Activated naive CD4-positive, alpha-beta T cell treated with anti-CD3 and anti-CD28 coated beads for 36 hours (primary cell): Measurements from ENCODE around the gene NCOA7. TPM values are rescaled to one million over a fixed set of nuclear protein-coding genes. Genes with fewer than 3 reads are reported as not detected.

Source experiments
- CTCF ChIA-PET: fragments of 350-600 bp; sonication (Branson Sonifier 250); formaldehyde crosslinking; loops from one replicate; lab custom pipeline; 2021; ENCODE audit warnings: antibody characterized with exemption; lab: Charles Lee
- DNase-seq: peaks from one replicate; pipeline ENCODE4 v3.0.0-alpha.2; 2020
- H3K27ac Mint-ChIP-seq: one replicate; pipeline ENCODE4 v1.8.0; 2021; ENCODE audit warnings: mild to moderate bottlenecking, mixed read lengths
- H3K27me3 Mint-ChIP-seq: one replicate; pipeline ENCODE4 v1.8.0; 2021; ENCODE audit warnings: low read depth, mixed read lengths
- H3K36me3 Mint-ChIP-seq: one replicate; pipeline ENCODE4 v1.8.0; 2021; ENCODE audit warnings: low read depth, mixed read lengths
- H3K4me1 Mint-ChIP-seq: one replicate; pipeline ENCODE4 v1.8.0; 2021; ENCODE audit warnings: low read depth, mixed read lengths
- H3K4me3 Mint-ChIP-seq: one replicate; pipeline ENCODE4 v1.8.0; 2021; ENCODE audit warnings: mild to moderate bottlenecking, moderate library complexity, mixed read lengths
- H3K9me3 Mint-ChIP-seq: one replicate; pipeline ENCODE4 v1.8.0; 2021; ENCODE audit warnings: mixed read lengths
- intact Hi-C: fragments of 100-400 bp; cut with micrococcal nuclease; formaldehyde crosslinking; loops from one replicate; pipeline ENCODE4 v1.15.1; 2023
- total RNA-seq, 2 experiments: library from RNA; stranded (reverse); gene quantifications; one replicate each; pipeline ENCODE4 v1.2.3, GENCODE V29; 2021

Gene NCOA7
- total RNA-seq, 2 experiments from 2014 or later, result 39.2 to 43.1 TPM

DNA sequence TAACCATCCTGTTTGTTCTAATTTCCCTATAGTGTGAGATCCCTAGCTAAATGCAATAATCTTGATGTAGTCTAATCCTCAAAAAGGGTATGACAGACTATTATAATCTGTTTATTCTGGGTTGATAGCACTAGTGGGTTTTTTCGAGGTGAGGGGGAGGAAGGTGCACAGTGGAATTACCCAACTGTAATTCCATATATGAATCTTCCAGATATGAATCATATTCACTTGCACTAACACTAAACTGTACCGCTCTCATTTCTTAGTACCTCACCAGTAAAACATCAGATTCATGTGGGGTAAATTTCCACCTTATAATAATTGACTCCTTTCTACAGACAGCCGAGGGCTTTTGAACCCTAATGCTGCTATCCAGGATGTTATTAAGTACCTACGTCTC is 16.5 kb downstream of the NCOA7 start:
- peaks cover 22% of the 10 kb centered on the region for H3K36me3 Mint-ChIP-seq
- no peaks in the 10 kb centered on the region for H3K27me3 Mint-ChIP-seq
- H3K4me1 Mint-ChIP-seq, result peaks cover 73% of the 10 kb centered on the region
- intact Hi-C loops, result loop anchor here (1.0 to 10.0 kb wide), 6 partner anchors 13 to 1678 kb away; partner anchors contain the start of gene HINT3
- H3K9me3 Mint-ChIP-seq, result no peaks in the 10 kb centered on the region
- H3K27ac Mint-ChIP-seq, result no peak overlapping the region
- peak; percentile 48 for DNase-seq
- CTCF ChIA-PET, result interaction anchor here (1.1 to 2.6 kb wide), 5 partner anchors 8 to 149 kb away, joined by 3 to 23 read pairs (median 5); partner anchors contain the start of genes HINT3 and NCOA7
- H3K4me3 Mint-ChIP-seq, result no peak overlapping the region

DNA sequence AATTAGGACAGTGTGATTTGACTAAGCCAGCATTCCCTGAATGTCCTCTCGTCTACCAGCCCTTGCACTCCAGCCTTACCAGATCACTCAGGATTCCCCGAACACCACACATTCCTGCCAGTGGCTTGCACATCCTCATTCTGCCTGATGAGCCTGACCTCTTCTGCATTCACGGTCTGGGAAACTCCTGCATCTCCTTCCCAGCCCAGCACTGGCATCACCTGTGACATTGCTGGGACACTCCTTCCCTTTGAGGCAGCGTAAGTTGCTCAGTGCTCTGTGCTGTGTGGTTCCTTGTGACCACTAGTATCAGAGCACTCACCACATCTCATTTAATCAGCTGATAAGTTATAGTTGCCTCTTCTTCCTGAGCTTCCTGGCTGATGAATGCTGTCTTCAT is 17.3 kb downstream of the NCOA7 start:
- peaks cover 73% of the 10 kb centered on the region for H3K4me1 Mint-ChIP-seq
- peaks cover 19% of the 10 kb centered on the region for H3K36me3 Mint-ChIP-seq
- H3K4me3 Mint-ChIP-seq, result no peak overlapping the region
- no peak for DNase-seq
- no peak overlapping the region for H3K27ac Mint-ChIP-seq
- H3K27me3 Mint-ChIP-seq, result no peaks in the 10 kb centered on the region
- CTCF ChIA-PET, result interaction anchor here (2.0 to 2.6 kb wide), 3 partner anchors 17 to 148 kb away, joined by 5 to 23 read pairs (median 8); partner anchors contain the start of genes HINT3 and NCOA7
- H3K9me3 Mint-ChIP-seq, result no peaks in the 10 kb centered on the region
- intact Hi-C loops, result loop anchor here (10.0 kb wide), 2 partner anchors 1617 to 1677 kb away; no protein-coding TSS in a partner anchor

DNA sequence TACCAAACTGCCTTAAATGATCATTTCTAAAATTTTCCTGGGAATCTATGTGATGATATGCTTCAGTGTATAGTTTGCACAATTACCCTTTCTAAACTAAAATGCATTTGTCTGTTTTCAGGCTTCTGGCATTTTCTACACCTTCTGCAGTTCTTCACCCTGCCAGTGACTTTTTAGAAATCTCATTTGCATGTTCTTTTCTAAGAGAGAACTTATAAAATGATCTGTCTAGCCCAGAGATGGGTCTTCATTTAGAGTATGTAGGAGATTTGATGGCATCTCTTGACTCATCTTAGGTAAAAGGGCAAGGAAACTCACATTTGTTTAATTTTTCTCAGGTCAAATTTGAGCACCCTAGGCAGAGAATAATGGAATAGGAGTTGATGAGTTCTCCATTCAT is 17.8 kb downstream of the NCOA7 start:
- intact Hi-C loops, result loop anchor here (10.0 kb wide), 2 partner anchors 1616 to 1676 kb away; no protein-coding TSS in a partner anchor
- Mint-ChIP-seq H3K4me1 (peaks cover 70% of the 10 kb centered on the region), H3K9me3 (no peaks in the 10 kb centered on the region), H3K4me3 (no peak overlapping the region), H3K27ac (no peak overlapping the region), H3K27me3 (no peaks in the 10 kb centered on the region), H3K36me3 (peaks cover 17% of the 10 kb centered on the region)
- DNase-seq, result no peak
- CTCF ChIA-PET, result interaction anchor here (2.0 to 2.6 kb wide), 3 partner anchors 18 to 147 kb away, joined by 5 to 23 read pairs (median 8); partner anchors contain the start of genes HINT3 and NCOA7

DNA sequence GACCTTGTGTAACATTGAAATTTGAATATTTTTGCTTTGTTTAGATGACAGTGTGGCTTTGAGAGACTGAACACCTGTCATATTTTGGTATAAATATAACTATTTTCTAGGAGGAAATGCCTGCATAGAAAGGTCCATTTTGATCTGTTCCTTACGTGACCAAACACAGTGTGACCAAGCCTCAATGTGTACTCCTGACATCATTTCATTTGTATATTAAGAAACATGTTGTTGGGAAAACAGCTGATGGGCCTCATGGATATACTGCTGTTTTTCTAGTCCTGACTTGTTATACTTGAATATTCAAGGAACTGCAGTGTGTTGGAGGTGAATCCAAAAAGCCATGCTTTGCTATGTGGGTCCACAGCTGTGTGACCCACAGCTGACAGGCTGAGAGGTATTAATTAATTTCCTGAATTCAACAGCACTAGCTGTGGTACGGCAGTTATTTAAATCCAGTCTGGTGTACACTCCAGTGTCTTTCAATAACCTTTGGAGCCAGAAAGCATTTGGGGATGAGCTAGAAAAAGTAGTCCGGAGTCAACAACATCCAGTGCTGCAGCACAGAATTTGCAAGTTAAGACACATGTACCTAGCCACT is 18.9 kb downstream of the NCOA7 start:
- intact Hi-C loops, result loop anchor here (10.0 kb wide), 2 partner anchors 1615 to 1675 kb away; no protein-coding TSS in a partner anchor
- DNase-seq, result no peak
- H3K4me1 Mint-ChIP-seq, result peaks cover 65% of the 10 kb centered on the region
- no peak overlapping the region for H3K4me3 Mint-ChIP-seq
- H3K36me3 Mint-ChIP-seq, result peaks cover 17% of the 10 kb centered on the region
- H3K27me3 Mint-ChIP-seq, result no peaks in the 10 kb centered on the region
- CTCF ChIA-PET, result interaction anchor here (0.7 to 0.9 kb wide), 2 partner anchors 12 to 18 kb away, joined by 3 read pairs; no protein-coding TSS in a partner anchor
- no peaks in the 10 kb centered on the region for H3K9me3 Mint-ChIP-seq
- H3K27ac Mint-ChIP-seq, result no peak overlapping the region

DNA sequence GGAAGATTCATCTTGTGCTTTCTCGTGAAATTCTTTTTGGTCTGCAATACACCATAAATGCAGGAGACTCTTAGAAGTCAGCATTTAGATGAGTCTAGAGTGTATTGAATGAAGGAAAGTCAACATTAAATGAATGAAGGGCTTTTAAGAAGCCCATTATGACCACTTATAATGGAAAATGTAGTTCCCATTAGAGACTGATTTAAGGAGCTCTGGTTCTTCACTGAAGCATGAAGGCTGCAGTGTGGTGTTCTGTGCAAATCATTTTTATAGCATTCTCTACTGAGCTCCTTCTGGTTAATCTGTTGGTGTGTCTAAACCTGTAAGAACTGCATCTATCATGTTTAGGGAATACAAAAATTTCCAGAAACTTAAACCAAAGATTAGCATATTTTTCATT is 19.7 kb downstream of the NCOA7 start:
- peaks cover 66% of the 10 kb centered on the region for H3K4me1 Mint-ChIP-seq
- intact Hi-C loops, result no loop called here
- H3K4me3 Mint-ChIP-seq, result no peak overlapping the region
- no peak for DNase-seq
- H3K27ac Mint-ChIP-seq, result no peak overlapping the region
- CTCF ChIA-PET, result interaction anchor here (0.6 to 1.4 kb wide), 4 partner anchors 9 to 20 kb away, joined by 3 read pairs; partner anchors contain the start of gene NCOA7
- H3K27me3 Mint-ChIP-seq, result no peaks in the 10 kb centered on the region
- no peaks in the 10 kb centered on the region for H3K9me3 Mint-ChIP-seq
- peaks cover 21% of the 10 kb centered on the region for H3K36me3 Mint-ChIP-seq

DNA sequence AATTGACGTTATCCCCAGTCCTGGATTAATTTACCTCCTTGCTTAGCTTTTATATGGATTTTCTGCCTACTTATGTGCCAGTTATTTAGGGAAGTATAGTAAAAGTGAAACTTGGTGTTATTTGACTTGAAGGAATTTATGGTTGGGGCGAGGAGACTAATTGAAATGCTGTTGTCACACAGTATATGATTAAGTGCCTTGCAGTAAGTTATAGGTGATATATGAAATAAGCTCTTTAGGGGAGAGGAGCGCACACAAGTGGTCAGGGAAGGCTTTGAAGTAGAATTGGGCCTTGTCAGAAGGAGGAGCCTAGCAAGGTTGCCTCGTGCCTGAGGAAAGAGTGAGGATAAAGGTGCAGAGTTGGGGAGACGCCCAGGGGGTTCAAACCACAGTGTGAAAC is 20.5 kb downstream of the NCOA7 start:
- peaks cover 61% of the 10 kb centered on the region for H3K4me1 Mint-ChIP-seq
- no peak for DNase-seq
- no peak overlapping the region for H3K27ac Mint-ChIP-seq

DNA sequence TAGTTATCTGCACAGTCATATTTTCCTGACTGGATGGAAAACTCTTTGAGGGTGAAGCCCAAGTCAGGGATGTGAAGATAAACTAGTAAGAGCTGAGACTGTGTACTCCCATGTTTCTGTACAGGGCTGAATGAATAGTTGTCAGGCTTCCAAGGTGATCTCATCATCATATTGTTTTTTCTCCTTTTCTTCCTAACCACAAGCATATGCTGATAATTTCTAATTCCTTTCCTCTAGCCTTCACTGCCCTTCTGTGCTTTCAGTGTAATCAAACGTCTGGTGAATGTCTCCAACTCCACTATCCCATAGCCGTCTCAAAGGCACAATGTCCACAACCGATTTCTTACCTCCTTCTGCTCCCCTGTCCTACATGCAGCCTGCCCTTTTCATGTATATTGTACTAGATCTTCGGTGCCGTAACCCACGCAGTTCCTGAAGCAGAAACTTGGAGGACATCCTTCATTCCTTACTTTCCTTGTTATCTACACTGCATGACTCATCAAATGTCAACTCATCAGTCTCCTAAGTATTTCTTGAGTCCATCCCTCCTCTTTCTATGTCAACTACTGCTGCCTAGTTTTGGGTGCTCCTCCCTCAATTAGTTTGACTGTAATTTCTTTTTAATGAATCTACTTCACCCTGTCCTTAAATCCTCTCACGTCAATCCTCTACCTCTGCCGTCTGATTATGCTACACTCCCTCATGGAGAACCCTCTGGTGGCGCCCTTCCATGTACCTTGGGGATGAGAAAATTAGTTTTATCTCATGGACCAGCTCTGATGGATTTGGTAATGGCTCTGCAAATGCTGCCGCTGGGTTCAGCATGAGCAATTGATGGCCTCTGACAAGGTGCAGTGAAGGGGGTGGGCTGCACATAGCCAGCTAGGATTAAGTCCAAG is 21.9 kb downstream of the NCOA7 start:
- CTCF ChIA-PET, result no interaction called here
- no peak for DNase-seq
- peaks cover 57% of the 10 kb centered on the region for H3K4me1 Mint-ChIP-seq
- no peaks in the 10 kb centered on the region for H3K27me3 Mint-ChIP-seq
- H3K4me3 Mint-ChIP-seq, result no peak overlapping the region
- H3K27ac Mint-ChIP-seq, result no peak overlapping the region
- no peaks in the 10 kb centered on the region for H3K9me3 Mint-ChIP-seq
- peaks cover 24% of the 10 kb centered on the region for H3K36me3 Mint-ChIP-seq
- intact Hi-C loops, result loop anchor here (2.0 kb wide), 1 partner anchor 16 kb away; no protein-coding TSS in a partner anchor

More for the DNA sequence above, 20.5 kb downstream of the NCOA7 start:
- intact Hi-C loops, result no loop called here
- Mint-ChIP-seq H3K4me3 (no peak overlapping the region), H3K27me3 (no peaks in the 10 kb centered on the region), H3K36me3 (peaks cover 21% of the 10 kb centered on the region), H3K9me3 (no peaks in the 10 kb centered on the region)
- CTCF ChIA-PET, result interaction anchor here (0.9 to 1.4 kb wide), 4 partner anchors 10 to 163 kb away, joined by 3 to 5 read pairs (median 3); no protein-coding TSS in a partner anchor

DNA sequence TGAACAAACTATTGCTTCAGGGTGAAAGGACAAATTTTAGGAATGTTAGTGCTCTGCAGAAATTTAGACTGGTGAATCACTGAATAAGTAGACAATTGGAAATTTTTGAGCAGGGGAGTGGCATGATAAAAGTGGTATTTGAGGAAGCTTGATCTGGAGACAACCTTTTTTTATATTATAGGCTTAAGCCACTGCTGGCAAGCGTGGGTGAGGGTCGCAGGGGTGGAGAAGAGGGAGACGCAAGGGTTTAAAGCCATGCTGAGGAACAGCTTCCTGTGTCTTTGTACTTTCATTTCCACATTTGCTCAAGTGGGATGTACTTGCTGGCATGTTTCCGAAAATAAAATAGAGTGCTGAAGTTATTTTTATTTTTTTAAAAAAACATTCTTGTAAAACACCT is 23.7 kb downstream of the NCOA7 start:
- Mint-ChIP-seq H3K36me3 (peaks cover 13% of the 10 kb centered on the region), H3K27me3 (no peaks in the 10 kb centered on the region), H3K9me3 (no peaks in the 10 kb centered on the region), H3K27ac (no peak overlapping the region), H3K4me1 (peaks cover 53% of the 10 kb centered on the region), H3K4me3 (no peak overlapping the region)
- no peak for DNase-seq
- CTCF ChIA-PET, result no interaction called here
- intact Hi-C loops, result no loop called here

DNA sequence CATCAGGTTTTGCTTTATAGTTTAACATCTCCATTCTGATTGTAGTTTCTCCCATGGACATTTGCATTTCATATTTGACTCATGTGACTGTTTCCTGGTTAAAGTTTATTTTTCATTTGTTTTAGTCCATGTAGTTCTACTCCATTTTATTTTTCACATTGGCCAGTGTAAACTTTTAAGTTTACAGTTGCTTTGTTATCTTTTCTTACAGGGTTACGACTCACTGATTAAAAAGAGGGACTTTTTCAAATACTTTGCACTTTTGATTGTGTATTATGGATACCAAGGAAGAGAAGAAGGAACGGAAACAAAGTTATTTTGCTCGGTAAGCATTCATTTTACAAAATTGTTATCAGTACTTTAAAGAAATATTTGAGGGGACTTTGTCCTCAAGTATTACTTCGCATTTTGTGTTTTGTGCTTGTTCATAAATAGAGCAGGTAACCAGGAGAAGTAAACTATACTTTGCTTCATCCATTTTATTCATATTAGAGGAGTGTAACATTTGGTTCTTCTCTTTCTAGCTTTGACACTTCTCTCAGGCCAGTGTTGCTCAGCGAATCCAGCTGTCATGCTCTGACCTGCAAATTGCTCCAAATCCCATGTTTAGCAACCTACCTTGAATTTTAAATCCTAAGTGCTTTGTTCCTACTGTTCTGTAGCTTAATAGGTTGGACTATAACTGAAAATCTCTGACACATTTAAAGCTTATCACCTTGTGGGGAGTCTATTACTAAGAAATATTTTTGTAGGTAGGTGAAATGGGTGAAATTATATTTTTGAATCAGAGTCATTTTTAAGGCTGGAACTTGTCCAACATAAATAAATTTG is 24.5 kb downstream of the NCOA7 start:
- Mint-ChIP-seq H3K27ac (no peak overlapping the region), H3K4me1 (peaks cover 53% of the 10 kb centered on the region), H3K9me3 (no peaks in the 10 kb centered on the region), H3K27me3 (no peaks in the 10 kb centered on the region), H3K4me3 (no peak overlapping the region), H3K36me3 (peaks cover 20% of the 10 kb centered on the region)
- CTCF ChIA-PET, result interaction anchor here (0.9 kb wide), 1 partner anchor 9 kb away, joined by 3 read pairs; no protein-coding TSS in a partner anchor
- DNase-seq, result no peak
- intact Hi-C loops, result no loop called here

DNA sequence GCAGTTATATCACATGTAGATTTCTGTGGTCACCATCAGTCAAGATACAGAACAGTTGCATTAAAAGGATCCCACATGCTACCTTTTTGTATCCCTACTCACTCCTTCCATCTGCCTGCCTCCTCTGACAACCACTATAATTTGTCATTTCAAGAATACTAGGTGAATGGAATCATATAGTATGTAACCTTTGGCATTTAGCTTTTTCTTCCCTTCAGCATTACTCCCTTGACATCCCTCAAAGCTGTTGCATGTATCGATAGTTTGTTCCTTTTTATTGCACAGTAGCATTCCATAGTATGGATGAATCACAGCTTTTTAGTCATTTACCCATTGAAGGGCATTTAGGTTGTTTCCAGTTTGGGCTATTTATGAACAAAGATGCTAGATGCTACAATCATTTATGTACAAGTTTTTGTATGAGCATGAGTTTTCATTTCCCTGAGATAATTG is 26.1 kb downstream of the NCOA7 start:
- no peak overlapping the region for H3K27ac Mint-ChIP-seq
- DNase-seq, result no peak
- no peak overlapping the region for H3K4me3 Mint-ChIP-seq
- CTCF ChIA-PET, result no interaction called here
- peaks cover 47% of the 10 kb centered on the region for H3K4me1 Mint-ChIP-seq
- no peaks in the 10 kb centered on the region for H3K27me3 Mint-ChIP-seq
- H3K36me3 Mint-ChIP-seq, result peaks cover 28% of the 10 kb centered on the region
- intact Hi-C loops, result no loop called here
- no peaks in the 10 kb centered on the region for H3K9me3 Mint-ChIP-seq

DNA sequence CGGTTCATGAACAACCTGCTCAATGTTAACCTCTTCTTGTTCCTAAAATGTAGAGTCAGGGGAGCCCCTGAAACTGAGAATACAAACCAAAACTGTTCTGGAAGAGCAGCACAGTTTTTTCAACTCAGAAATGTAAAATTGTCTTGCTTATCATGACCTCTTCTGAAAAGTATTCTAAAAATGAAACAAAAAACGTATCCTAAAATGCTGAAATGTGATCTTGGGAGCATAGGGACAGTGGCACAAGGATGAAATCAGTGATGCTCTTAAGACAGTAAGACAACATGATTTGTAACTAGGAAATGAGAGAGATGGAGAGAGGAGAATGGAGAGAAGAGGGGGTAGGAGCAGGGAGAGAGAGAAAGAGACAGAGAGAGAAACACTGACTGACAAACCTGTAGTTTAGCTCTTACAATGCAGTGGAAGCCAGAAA is 27.5 kb downstream of the NCOA7 start:
- Mint-ChIP-seq H3K27ac (no peak overlapping the region), H3K36me3 (peaks cover 30% of the 10 kb centered on the region), H3K4me1 (peaks cover 37% of the 10 kb centered on the region), H3K4me3 (no peak overlapping the region), H3K9me3 (no peaks in the 10 kb centered on the region), H3K27me3 (no peaks in the 10 kb centered on the region)
- intact Hi-C loops, result no loop called here
- CTCF ChIA-PET, result interaction anchor here (1.0 kb wide), 1 partner anchor 71 kb away, joined by 5 read pairs; no protein-coding TSS in a partner anchor
- DNase-seq, result no peak
